ENCODE measurements around the gene WDPCP. TPM values are rescaled to one million over a fixed set of nuclear protein-coding genes. Genes with fewer than 3 reads are reported as not detected.

Gene WDPCP
- total and polyA plus RNA-seq, 2 of the 8 experiments (the other 6 are each of a cell fraction or from before 2014, with no cell fraction given) = 9.3 to 25.8 TPM

DNA sequence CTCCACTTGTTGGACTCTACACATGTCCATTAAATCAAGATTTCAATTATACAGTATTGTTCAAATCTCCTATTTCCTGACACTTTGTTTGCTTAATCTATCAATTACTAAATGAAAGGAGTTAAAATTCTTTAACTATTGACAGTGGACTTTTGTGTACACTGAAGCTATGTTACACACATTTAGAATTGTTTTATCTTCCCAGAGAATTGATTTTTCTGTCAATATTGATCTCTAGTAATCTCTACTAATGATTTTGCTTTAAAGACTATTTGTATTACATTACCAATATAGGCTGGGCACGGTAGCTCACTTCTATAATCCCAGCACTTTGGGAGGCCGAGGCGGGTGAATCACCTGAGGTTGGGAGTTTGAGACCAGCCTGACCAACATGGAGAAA, 215.7 kb downstream of the WDPCP start:
- no peak overlapping the region for H2AFZ ChIP-seq (ENCODE audit: low read length)
- no peak overlapping the region for H2BK5ac ChIP-seq (ENCODE audit: low read depth, low read length)
- no peak overlapping the region for H3K4me2 ChIP-seq (ENCODE audit: insufficient read depth in 1 of 2, low read depth in 2 of 2, low read length in 2 of 2)
- H3K79me1 ChIP-seq (ENCODE audit: low read depth, low read length) = no peaks in the 10 kb centered on the region
- H2BK12ac ChIP-seq (ENCODE audit: low read depth, low read length) = no peak overlapping the region
- H3K14ac ChIP-seq (ENCODE audit: insufficient read length) = no peak overlapping the region
- H4K8ac ChIP-seq (ENCODE audit: extremely low read depth, insufficient read depth, low read length) = no peak overlapping the region
- H3K27me3 ChIP-seq (replicated peaks in 1 of 4; ENCODE audit: control insufficient read depth in 3 of 4, extremely low read depth in 1 of 4, insufficient read depth in 3 of 4, low read length in 3 of 4) = no peaks in the 10 kb centered on the region
- H2BK120ac ChIP-seq (replicated peaks; ENCODE audit: low read depth, low read length) = no peak overlapping the region
- no peak overlapping the region for H3K56ac ChIP-seq (replicated peaks; ENCODE audit: insufficient read length, low read depth, low read length)
- H3K18ac ChIP-seq (ENCODE audit: extremely low read depth, low read length) = no peak overlapping the region
- CTCF ChIA-PET (ENCODE audit: partially characterized antibody) = no interaction called here
- no peak overlapping the region for H4K5ac ChIP-seq (ENCODE audit: insufficient read length, low read depth, low read length)
- no peaks in the 10 kb centered on the region for H4K20me1 ChIP-seq (replicated peaks in 1 of 2; ENCODE audit: control insufficient read depth in 1 of 2, insufficient read depth in 2 of 2, low read length in 2 of 2)
- H4K91ac ChIP-seq (replicated peaks; ENCODE audit: insufficient read length, low read length) = no peak overlapping the region
- no peak for FAIRE-seq
- H3K27ac ChIP-seq (ENCODE audit: low read depth, low read length) = no peak overlapping the region
- 97% methylated on average over 3 of the region's 3 CpGs; no CpG with 5 or more reads in 1 of the 2 experiments for WGBS, 2 experiments (ENCODE audit: extremely low coverage in 1 of 2, insufficient coverage in 1 of 2, insufficient read length in 1 of 2, insufficient replicate concordance in 2 of 2, low coverage in 1 of 2, low lambda C conversion rate in 2 of 2, missing lambda C conversion rate in 1 of 2)
- no peak overlapping the region for H2BK15ac ChIP-seq (ENCODE audit: low read length)
- H3K4ac ChIP-seq (replicated peaks; ENCODE audit: insufficient read length, low read depth, low read length) = no peak overlapping the region
- no peaks in the 10 kb centered on the region for H3K36me3 ChIP-seq (ENCODE audit: control insufficient read depth in 2 of 4, insufficient read depth in 4 of 4, low read length in 3 of 4)
- H2AK5ac ChIP-seq (ENCODE audit: low read depth, low read length) = no peak overlapping the region
- no peaks in the 10 kb centered on the region for H3K9me3 ChIP-seq (ENCODE audit: insufficient read depth in 2 of 2, low read depth in 1 of 2, low read length in 1 of 2)
- POLR2A ChIA-PET (ENCODE audit: partially characterized antibody) = no interaction called here
- no peak overlapping the region for H3K9ac ChIP-seq (replicated peaks in 1 of 4; ENCODE audit: extremely low read depth in 1 of 4, low read depth in 3 of 4, low read length in 3 of 4)
- no peak overlapping the region for H3K23ac ChIP-seq (ENCODE audit: insufficient read length)
- no peak for DNase-seq (ENCODE audit: low read depth in 1 of 2, low spot score in 2 of 2)
- no peaks in the 10 kb centered on the region for H3K4me1 ChIP-seq (replicated peaks in 1 of 4; ENCODE audit: control insufficient read depth in 3 of 4, insufficient read depth in 4 of 4, low read length in 3 of 4)
- no peaks in the 10 kb centered on the region for H3K79me2 ChIP-seq (ENCODE audit: control insufficient read depth in 1 of 2, insufficient read depth in 2 of 2, low read length in 2 of 2)
- H2BK20ac ChIP-seq (ENCODE audit: low read length) = no peak overlapping the region
- H3K4me3 ChIP-seq (ENCODE audit: extremely low read depth in 1 of 4, insufficient read depth in 2 of 4, low read depth in 3 of 4, low read length in 4 of 4) = no peak overlapping the region
- no peaks in the 10 kb centered on the region for H3K23me2 ChIP-seq (ENCODE audit: low read depth, low read length)
- TF ChIP-seq SIN3A (conservative IDR thresholded peaks at IDR 0.05 in 1 of 2, IDR thresholded peaks at IDR 0.05 in 1 of 2; ENCODE audit: low read depth in 1 of 2, low read length in 2 of 2) = no peak
- no peak for TF ChIP-seq CEBPB (IDR thresholded peaks at IDR 0.05; ENCODE audit: low read depth, low read length)
- no peak for TF ChIP-seq RBBP5 (IDR thresholded peaks at IDR 0.05; ENCODE audit: borderline replicate concordance, low read depth, low read length)
- TF ChIP-seq ASH2L (IDR thresholded peaks at IDR 0.05; ENCODE audit: low read length) = no peak
- TF ChIP-seq SIRT6 (IDR thresholded peaks at IDR 0.05; ENCODE audit: low read length) = no peak
